MM.1S (cell line): ENCODE data around the gene CYFIP1.

Experiments
- DNase-seq: peaks from one replicate; pipeline ENCODE4 v3.0.0-alpha.2; 2015
- H2AFZ ChIP-seq: fragments of 300-600 bp; sonication (generic); 2 replicates; pipeline ENCODE4 v1.6.0; 2016; ENCODE audit warnings: antibody characterized with exemption, low read length
- H3F3A ChIP-seq: fragments of 300-600 bp; sonication (generic); 2 replicates; pipeline ENCODE4 v1.6.1; 2016; ENCODE audit warnings: mild to moderate bottlenecking, antibody characterized with exemption, low read length, moderate library complexity, mixed read lengths; ENCODE audit not compliant: insufficient read depth
- H3K27ac ChIP-seq: fragments of 300-600 bp; sonication (generic); 2 replicates; pipeline ENCODE4 v1.5.1; 2016; ENCODE audit warnings: mild to moderate bottlenecking, low read length
- H3K27me3 ChIP-seq: fragments of 300-600 bp; sonication (generic); replicated peaks from 2 replicates; pipeline ENCODE4 v1.6.0; 2016; ENCODE audit warnings: low read length; ENCODE audit not compliant: insufficient read depth
- H3K36me3 ChIP-seq: fragments of 300-600 bp; sonication (generic); replicated peaks from 2 replicates; pipeline ENCODE4 v1.6.1; 2016; ENCODE audit warnings: mild to moderate bottlenecking, low read length, mixed read lengths; ENCODE audit not compliant: insufficient read depth
- H3K4me1 ChIP-seq: fragments of 300-600 bp; sonication (generic); 2 replicates; pipeline ENCODE4 v1.6.1; 2016; ENCODE audit warnings: low read length, mixed read lengths
- H3K4me2 ChIP-seq: fragments of 300-600 bp; sonication (generic); 2 replicates; pipeline ENCODE4 v1.6.0; 2016; ENCODE audit warnings: low read depth, low read length
- H3K4me3 ChIP-seq: fragments of 300-600 bp; sonication (generic); 2 replicates; pipeline ENCODE4 v1.5.1; 2016; ENCODE audit warnings: low read length, mixed read lengths
- H3K79me2 ChIP-seq: fragments of 300-600 bp; sonication (generic); 2 replicates; pipeline ENCODE4 v1.6.1; 2016; ENCODE audit warnings: mixed run types, low read length, mixed read lengths
- H3K9ac ChIP-seq: fragments of 300-600 bp; sonication (generic); 2 replicates; pipeline ENCODE4 v1.6.1; 2016; ENCODE audit warnings: low read length, mixed read lengths
- H3K9me2 ChIP-seq: fragments of 300-600 bp; sonication (generic); replicated peaks from 2 replicates; pipeline ENCODE4 v1.6.1; 2016; ENCODE audit warnings: mild to moderate bottlenecking, low read length, mixed read lengths; ENCODE audit not compliant: insufficient read depth
- H3K9me3 ChIP-seq: fragments of 300-600 bp; sonication (generic); replicated peaks from 2 replicates; pipeline ENCODE4 v1.6.1; 2016; ENCODE audit warnings: mild to moderate bottlenecking, low read length, mixed read lengths; ENCODE audit not compliant: insufficient read depth
- H4K20me1 ChIP-seq: fragments of 300-600 bp; sonication (generic); 2 replicates; pipeline ENCODE4 v1.6.1; 2016; ENCODE audit warnings: mild to moderate bottlenecking, low read length, moderate library complexity, mixed read lengths; ENCODE audit not compliant: insufficient read depth
- EZH2 ChIP-seq: fragments of 300-600 bp; sonication (generic); optimal IDR thresholded peaks from 2 replicates; pipeline ENCODE3; 2017; ENCODE audit warnings: low read depth, mild to moderate bottlenecking, antibody characterized with exemption, low read length, mixed read lengths
- EZH2phosphoT487 ChIP-seq: fragments of 300-600 bp; sonication (generic); IDR thresholded peaks from 2 replicates; pipeline ENCODE4 v1.6.1; 2018; ENCODE audit warnings: antibody characterized with exemption, low read length
- TF ChIP-seq, protein P1 (sequence below): fragments of 300-600 bp; sonication (generic); IDR thresholded peaks from 2 replicates; pipeline ENCODE4 v1.5.1; 2016; ENCODE audit warnings: antibody characterized with exemption, low read length, mixed read lengths

Gene CYFIP1

DNA sequence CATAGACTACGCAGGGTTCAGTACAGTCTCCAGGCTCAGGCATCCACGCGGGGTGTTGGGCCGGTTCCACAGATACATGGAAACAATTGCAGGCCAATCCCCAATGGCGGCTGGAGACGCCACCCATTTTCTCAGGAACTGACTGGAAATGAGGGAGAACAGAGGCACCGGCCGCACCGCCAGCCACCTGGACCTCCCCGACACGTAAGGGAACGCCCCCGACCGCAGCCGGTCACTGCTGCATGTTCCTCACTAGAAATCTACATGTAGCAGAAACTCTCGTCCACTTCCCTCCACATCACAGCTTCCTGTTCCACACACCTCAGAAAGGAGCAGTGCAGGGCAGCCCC is 29.2 kb downstream of the CYFIP1 start:
- no peaks in the 10 kb centered on the region for H3K9me2 ChIP-seq
- H3K36me3 ChIP-seq = no peaks in the 10 kb centered on the region
- DNase-seq = no peak
- no peak overlapping the region for H3K4me2 ChIP-seq
- H3K9ac ChIP-seq = no peak overlapping the region
- no peaks in the 10 kb centered on the region for H3K4me1 ChIP-seq
- H3K9me3 ChIP-seq = no peaks in the 10 kb centered on the region
- no peak overlapping the region for H2AFZ ChIP-seq
- H3K4me3 ChIP-seq = no peak overlapping the region
- H3K79me2 ChIP-seq = peaks cover 74% of the 10 kb centered on the region
- no peaks in the 10 kb centered on the region for H3F3A ChIP-seq
- no peaks in the 10 kb centered on the region for H3K27me3 ChIP-seq
- no peak for TF ChIP-seq EZH2
- TF ChIP-seq, protein P1, sequence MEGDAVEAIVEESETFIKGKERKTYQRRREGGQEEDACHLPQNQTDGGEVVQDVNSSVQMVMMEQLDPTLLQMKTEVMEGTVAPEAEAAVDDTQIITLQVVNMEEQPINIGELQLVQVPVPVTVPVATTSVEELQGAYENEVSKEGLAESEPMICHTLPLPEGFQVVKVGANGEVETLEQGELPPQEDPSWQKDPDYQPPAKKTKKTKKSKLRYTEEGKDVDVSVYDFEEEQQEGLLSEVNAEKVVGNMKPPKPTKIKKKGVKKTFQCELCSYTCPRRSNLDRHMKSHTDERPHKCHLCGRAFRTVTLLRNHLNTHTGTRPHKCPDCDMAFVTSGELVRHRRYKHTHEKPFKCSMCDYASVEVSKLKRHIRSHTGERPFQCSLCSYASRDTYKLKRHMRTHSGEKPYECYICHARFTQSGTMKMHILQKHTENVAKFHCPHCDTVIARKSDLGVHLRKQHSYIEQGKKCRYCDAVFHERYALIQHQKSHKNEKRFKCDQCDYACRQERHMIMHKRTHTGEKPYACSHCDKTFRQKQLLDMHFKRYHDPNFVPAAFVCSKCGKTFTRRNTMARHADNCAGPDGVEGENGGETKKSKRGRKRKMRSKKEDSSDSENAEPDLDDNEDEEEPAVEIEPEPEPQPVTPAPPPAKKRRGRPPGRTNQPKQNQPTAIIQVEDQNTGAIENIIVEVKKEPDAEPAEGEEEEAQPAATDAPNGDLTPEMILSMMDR = no peak
- TF ChIP-seq EZH2phosphoT487 = no peak
- H4K20me1 ChIP-seq = no peaks in the 10 kb centered on the region
- H3K27ac ChIP-seq = no peak overlapping the region

DNA sequence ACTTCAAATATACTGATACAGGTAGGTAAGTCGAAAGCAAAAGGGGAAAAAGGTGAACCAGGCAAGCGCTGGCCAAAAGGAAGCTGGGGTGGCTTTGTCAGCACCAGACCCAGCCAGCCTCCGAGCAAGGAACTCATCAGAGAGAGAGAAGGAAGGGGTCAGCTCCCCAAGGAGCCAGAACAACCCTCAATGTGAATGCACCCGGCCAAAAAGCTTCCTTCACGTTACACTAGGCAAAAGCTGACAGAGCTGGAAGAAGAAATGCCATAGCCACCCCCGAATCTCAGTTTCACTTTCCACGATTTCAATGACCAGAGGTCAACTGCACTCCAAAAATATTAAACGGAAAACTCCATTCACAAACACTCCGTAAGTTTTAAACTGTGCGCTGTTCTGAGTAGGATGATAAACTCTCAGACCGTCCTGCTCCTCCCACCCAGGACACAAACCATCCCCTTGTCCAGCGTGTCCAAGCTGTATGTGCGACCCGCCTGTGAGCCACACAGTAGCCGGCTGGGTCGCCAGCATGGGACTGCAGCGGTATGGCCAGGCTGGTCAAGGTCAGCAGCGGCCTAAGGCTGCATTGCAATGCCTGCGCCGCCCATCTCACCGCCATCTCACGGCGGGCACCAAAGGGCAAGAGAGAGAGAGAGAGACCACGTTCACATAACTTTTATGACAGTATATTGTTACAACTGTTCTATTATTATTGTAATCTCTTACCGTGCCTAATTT is 29.7 kb downstream of the CYFIP1 start:
- Histone ChIP-seq H3K27ac (no peak overlapping the region), H3K4me2 (no peak overlapping the region)
- TF ChIP-seq EZH2phosphoT487 (no peak), EZH2 (no peak)
- TF ChIP-seq, protein P1 = no peak

DNA sequence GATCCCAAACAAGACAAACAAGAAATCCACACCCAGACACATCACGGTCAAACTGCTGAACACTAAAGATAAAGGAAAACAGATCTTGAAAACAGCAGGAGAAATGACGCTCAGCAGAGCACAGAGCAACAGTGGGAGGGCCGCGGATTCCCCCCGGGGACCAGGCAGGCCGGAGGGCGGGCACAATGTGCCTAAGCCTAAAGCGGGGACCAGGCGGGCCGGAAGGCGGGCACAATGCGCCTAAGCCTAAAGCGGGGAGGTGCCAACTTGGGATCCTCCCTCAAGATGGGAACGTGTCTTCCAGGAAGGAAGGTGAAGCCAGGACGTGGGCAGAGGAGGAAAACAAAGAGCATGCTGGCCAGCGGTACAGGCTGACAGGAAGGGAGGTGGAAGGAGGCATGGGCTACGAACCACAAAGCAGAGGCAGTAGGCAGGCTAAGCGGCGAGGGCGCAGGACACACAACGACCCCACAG is 31.1 kb downstream of the CYFIP1 start:
- Histone ChIP-seq H3K27ac (no peak overlapping the region), H3K9me2 (no peaks in the 10 kb centered on the region), H2AFZ (no peak overlapping the region), H3K79me2 (peaks cover 57% of the 10 kb centered on the region), H3K27me3 (no peaks in the 10 kb centered on the region), H3K9ac (no peak overlapping the region), H4K20me1 (no peaks in the 10 kb centered on the region), H3K36me3 (no peaks in the 10 kb centered on the region), H3K4me1 (no peaks in the 10 kb centered on the region), H3K4me3 (no peak overlapping the region), H3K9me3 (no peaks in the 10 kb centered on the region), H3K4me2 (no peak overlapping the region), H3F3A (no peaks in the 10 kb centered on the region)
- DNase-seq = no peak
- TF ChIP-seq, protein P1 = no peak
- TF ChIP-seq EZH2phosphoT487 (no peak), EZH2 (no peak)

More for the DNA sequence above, 29.7 kb downstream of the CYFIP1 start:
- H4K20me1 ChIP-seq = no peaks in the 10 kb centered on the region
- no peak overlapping the region for H3K4me3 ChIP-seq
- H3K79me2 ChIP-seq = peaks cover 69% of the 10 kb centered on the region
- no peaks in the 10 kb centered on the region for H3K9me3 ChIP-seq
- no peak for DNase-seq
- H3K9ac ChIP-seq = no peak overlapping the region
- H3K27me3 ChIP-seq = no peaks in the 10 kb centered on the region
- H3F3A ChIP-seq = no peaks in the 10 kb centered on the region
- no peaks in the 10 kb centered on the region for H3K9me2 ChIP-seq
- no peaks in the 10 kb centered on the region for H3K4me1 ChIP-seq
- no peaks in the 10 kb centered on the region for H3K36me3 ChIP-seq
- H2AFZ ChIP-seq = no peak overlapping the region
